GM23338 (cell line): ENCODE measurements around the gene UMODL1. TPM values are rescaled to one million over a fixed set of nuclear protein-coding genes. Genes with fewer than 3 reads are reported as not detected.

Source experiments
- ATAC-seq: fragments of 200-7000 bp; cut with Tn5 transposase; 3 replicates; pipeline ENCODE4 v1.9.1; 2020
- DNase-seq: peaks from one replicate; pipeline ENCODE4 v3.0.0-alpha.2; 2015; ENCODE audit warnings: low spot score
- H2AFZ ChIP-seq: fragments of 200-600 bp; sonication (generic); 2 replicates; pipeline ENCODE4 v1.8.0; 2016; ENCODE audit warnings: antibody characterized with exemption, mild to moderate bottlenecking, moderate library complexity
- H3F3A ChIP-seq: fragments of 200-600 bp; sonication (generic); replicated peaks from 2 replicates; pipeline ENCODE4 v1.8.0; 2017; ENCODE audit warnings: antibody characterized with exemption, mixed run types, low read depth
- H3K27ac ChIP-seq: fragments of 200-600 bp; sonication (generic); 2 replicates; pipeline ENCODE4 v1.6.1; 2016; ENCODE audit warnings: low read depth
- H3K27me3 ChIP-seq: fragments of 200-600 bp; sonication (generic); 2 replicates; pipeline ENCODE4 v1.8.0; 2016; ENCODE audit warnings: mild to moderate bottlenecking, mixed run types, moderate library complexity; ENCODE audit not compliant: insufficient read depth
- H3K36me3 ChIP-seq: fragments of 200-600 bp; sonication (generic); 2 replicates; pipeline ENCODE4 v1.8.0; 2016; ENCODE audit warnings: mild to moderate bottlenecking; ENCODE audit not compliant: insufficient read depth
- H3K4me1 ChIP-seq: fragments of 200-600 bp; sonication (generic); 2 replicates; pipeline ENCODE4 v1.8.0; 2016; ENCODE audit warnings: mild to moderate bottlenecking, moderate library complexity; ENCODE audit not compliant: insufficient read depth
- H3K4me2 ChIP-seq: fragments of 200-600 bp; sonication (generic); 2 replicates; pipeline ENCODE4 v1.7.1; 2017; ENCODE audit warnings: mixed run types
- H3K4me3 ChIP-seq: fragments of 200-600 bp; sonication (generic); 2 replicates; pipeline ENCODE4 v1.6.1; 2016; ENCODE audit warnings: mixed run types
- H3K79me2 ChIP-seq: fragments of 200-600 bp; sonication (generic); replicated peaks from 2 replicates; pipeline ENCODE4 v1.8.0; 2017; ENCODE audit warnings: mild to moderate bottlenecking; ENCODE audit not compliant: insufficient read depth
- H3K9me2 ChIP-seq: fragments of 200-600 bp; sonication (generic); 2 replicates; pipeline ENCODE4 v1.8.0; 2017; ENCODE audit not compliant: insufficient read depth
- H4K20me1 ChIP-seq: fragments of 200-600 bp; sonication (generic); replicated peaks from 2 replicates; pipeline ENCODE4 v1.8.0; 2017; ENCODE audit warnings: mild to moderate bottlenecking; ENCODE audit not compliant: insufficient read depth
- H3K27ac Mint-ChIP-seq: 2 replicates; pipeline ENCODE4 v1.8.0; 2020; ENCODE audit warnings: inconsistent platforms, mild to moderate bottlenecking, moderate library complexity, mixed read lengths
- H3K27me3 Mint-ChIP-seq: 3 replicates; pipeline ENCODE4 v1.8.0; 2022; ENCODE audit warnings: low read depth, mild to moderate bottlenecking, moderate library complexity, mixed read lengths, inconsistent platforms; ENCODE audit not compliant: insufficient read depth, poor library complexity
- H3K36me3 Mint-ChIP-seq: 3 replicates; pipeline ENCODE4 v1.8.0; 2021; ENCODE audit warnings: low read depth, mild to moderate bottlenecking, inconsistent platforms, moderate library complexity, mixed read lengths
- H3K4me1 Mint-ChIP-seq: 3 replicates; pipeline ENCODE4 v1.8.0; 2020; ENCODE audit warnings: mild to moderate bottlenecking, inconsistent platforms, mixed read lengths
- H3K4me3 Mint-ChIP-seq: 3 replicates; pipeline ENCODE4 v1.8.0; 2021; ENCODE audit warnings: moderate library complexity, mild to moderate bottlenecking, inconsistent platforms, mixed read lengths
- H3K9me3 Mint-ChIP-seq: 3 replicates; pipeline ENCODE4 v1.8.0; 2020; ENCODE audit warnings: moderate library complexity, mild to moderate bottlenecking, inconsistent platforms, mixed read lengths
- CREB1 ChIP-seq: fragments of 250-450 bp; sonication (Bioruptor Pico); IDR thresholded peaks from 2 replicates; pipeline ENCODE4 v1.5.0; 2020; ENCODE audit warnings: low read depth, mild to moderate bottlenecking, moderate library complexity
- CTCF ChIP-seq, 2 experiments: fragments of 200-600 bp in 1 of 2; sonication (generic) in 1 of 2; conservative IDR thresholded peaks; 2 replicates each; pipeline versions ENCODE4 v1.5.1 to v1.6.1; 2016 to 2017; ENCODE audit warnings: antibody characterized with exemption in 2 of 2, low read depth in 2 of 2, mild to moderate bottlenecking in 2 of 2, moderate library complexity in 1 of 2
- ETS1 ChIP-seq: IDR thresholded peaks from 2 replicates; pipeline ENCODE4 v1.6.1; 2016; ENCODE audit warnings: antibody characterized with exemption
- EZH2 ChIP-seq: fragments of 200-600 bp; sonication (generic); IDR thresholded peaks from one replicate; pipeline ENCODE4 v1.8.0; 2017; ENCODE audit warnings: antibody characterized with exemption, mild to moderate bottlenecking, low read depth; ENCODE audit not compliant: unreplicated experiment
- EZH2phosphoT487 ChIP-seq: fragments of 200-600 bp; sonication (generic); IDR thresholded peaks from one replicate; pipeline ENCODE4 v1.8.1; 2018; ENCODE audit warnings: antibody characterized with exemption; ENCODE audit not compliant: unreplicated experiment
- JUNB ChIP-seq: IDR thresholded peaks from one replicate; pipeline ENCODE4 v1.6.1; 2016; ENCODE audit warnings: antibody characterized with exemption; ENCODE audit not compliant: unreplicated experiment
- NANOG ChIP-seq: IDR thresholded peaks from 2 replicates; pipeline ENCODE4 v1.6.1; 2016; ENCODE audit warnings: antibody characterized with exemption, borderline replicate concordance
- POLR2AphosphoS5 ChIP-seq: IDR thresholded peaks from 2 replicates; pipeline ENCODE4 v1.6.1; 2016; ENCODE audit warnings: antibody characterized with exemption, low read depth
- REST ChIP-seq: IDR thresholded peaks from one replicate; pipeline ENCODE4 v1.6.1; 2018; ENCODE audit warnings: antibody characterized with exemption; ENCODE audit not compliant: unreplicated experiment
- STAT1 ChIP-seq: IDR thresholded peaks from one replicate; pipeline ENCODE4 v1.6.1; 2016; ENCODE audit warnings: antibody characterized with exemption; ENCODE audit not compliant: unreplicated experiment
- ZNF114 ChIP-seq: fragments of 250-450 bp; sonication (Bioruptor Pico); IDR thresholded peaks from 2 replicates; pipeline ENCODE4 v1.5.0; 2020; ENCODE audit warnings: mild to moderate bottlenecking, moderate library complexity
- ZNF331 ChIP-seq: fragments of 250-450 bp; sonication (Bioruptor Pico); IDR thresholded peaks from 2 replicates; pipeline ENCODE4 v1.5.0; 2020; ENCODE audit warnings: low read depth, mild to moderate bottlenecking, moderate library complexity
- ZNF462 ChIP-seq: fragments of 250-450 bp; sonication (Bioruptor Pico); IDR thresholded peaks from 2 replicates; pipeline ENCODE4 v1.5.0; 2020; ENCODE audit warnings: mild to moderate bottlenecking, moderate library complexity
- polyA plus RNA-seq: library from polyadenylated mRNA; unstranded; fragments of >200 nt; fragmentation: Nextera tagmentation; extraction: Ambion mirVana; gene quantifications from 2 replicates; pipeline ENCODE4 v1.2.1, GENCODE V29; 2016
- total RNA-seq: library from RNA; depleted of rRNA; stranded (reverse); fragments of >200 nt; shearing (Covaris generic); gene quantifications from 2 replicates; pipeline ENCODE4 v1.2.3, GENCODE V29; 2014

The UMODL1 gene
- total and polyA plus RNA-seq, 2 experiments from 2014 or later: not detected

GRCh38 chr21:42048870-42049577, 22.1 kb upstream of the UMODL1 start:
- Histone ChIP-seq H3K4me1 (no peaks in the 10 kb centered on the region), H3K79me2 (no peaks in the 10 kb centered on the region), H3K27ac (no peak overlapping the region), H3K36me3 (no peaks in the 10 kb centered on the region), H4K20me1 (no peaks in the 10 kb centered on the region), H3K27me3 (no peaks in the 10 kb centered on the region), H2AFZ (no peak overlapping the region), H3F3A (no peaks in the 10 kb centered on the region), H3K4me3 (no peak overlapping the region), H3K4me2 (no peak overlapping the region), H3K9me2 (no peaks in the 10 kb centered on the region)
- no peak overlapping the region for H3K27ac Mint-ChIP-seq
- H3K4me3 Mint-ChIP-seq: no peak overlapping the region
- TF ChIP-seq REST: no peak
- no peak for TF ChIP-seq CREB1 (CRISPR knock-in tag)
- no peak for TF ChIP-seq ZNF114 (CRISPR knock-in tag)
- TF ChIP-seq POLR2AphosphoS5: no peak
- no peak for TF ChIP-seq EZH2phosphoT487
- TF ChIP-seq ETS1: no peak
- TF ChIP-seq ZNF331 (CRISPR knock-in tag): no peak
- TF ChIP-seq ZNF462 (CRISPR knock-in tag): no peak
- no peak for TF ChIP-seq EZH2
- no peak for TF ChIP-seq STAT1
- TF ChIP-seq NANOG: no peak
- no peak for TF ChIP-seq CTCF (conservative IDR thresholded peaks at IDR 0.05; ENCODE audit: low read depth in 2 of 2)
- no peak for TF ChIP-seq JUNB
- no peaks in the 10 kb centered on the region for H3K27me3 Mint-ChIP-seq
- DNase-seq (no peak), ATAC-seq (no peak)
- H3K9me3 Mint-ChIP-seq: peaks cover 11% of the 10 kb centered on the region; the same call in 2 of the 3 replicates
- no peaks in the 10 kb centered on the region for H3K4me1 Mint-ChIP-seq
- no peaks in the 10 kb centered on the region for H3K36me3 Mint-ChIP-seq
